ENCODE data around the gene KIRREL3.

Gene KIRREL3

DNA sequence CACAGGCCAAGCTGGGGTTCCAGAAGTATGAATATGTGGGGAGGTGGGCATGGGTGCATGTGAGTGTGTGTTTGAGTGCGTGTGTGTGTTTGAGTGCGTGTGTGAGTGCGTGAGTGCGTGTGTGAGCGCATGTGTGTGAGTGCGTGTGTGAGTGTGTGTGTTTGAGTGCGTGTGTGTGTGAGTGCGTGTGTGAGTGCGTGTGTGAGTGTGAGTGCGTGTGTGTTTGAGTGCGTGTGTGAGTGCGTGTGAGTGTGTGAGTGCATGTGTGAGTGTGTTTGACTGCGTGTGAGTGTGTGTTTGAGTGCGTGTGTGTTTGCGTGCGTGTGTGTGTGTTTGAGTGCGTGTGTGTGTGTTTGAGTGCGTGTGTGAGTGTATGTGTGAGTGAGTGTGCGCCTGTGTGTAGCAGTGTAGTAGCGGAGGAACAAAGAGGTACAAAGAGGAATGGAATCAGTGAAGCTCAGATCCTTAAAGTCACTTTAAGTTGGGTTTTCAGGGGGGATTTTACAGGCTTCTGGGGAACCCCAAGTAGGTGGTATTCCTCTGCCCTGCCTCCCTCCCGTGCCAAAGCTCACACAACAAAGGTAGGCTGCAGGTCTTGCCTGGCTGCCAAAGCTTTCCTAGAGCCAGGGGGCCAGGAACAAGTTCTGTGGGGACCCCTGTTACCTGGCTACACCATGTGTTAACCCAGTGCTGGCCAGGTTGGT, 137.1 kb downstream of the KIRREL3 start:
- DNase-seq: no peak

DNA sequence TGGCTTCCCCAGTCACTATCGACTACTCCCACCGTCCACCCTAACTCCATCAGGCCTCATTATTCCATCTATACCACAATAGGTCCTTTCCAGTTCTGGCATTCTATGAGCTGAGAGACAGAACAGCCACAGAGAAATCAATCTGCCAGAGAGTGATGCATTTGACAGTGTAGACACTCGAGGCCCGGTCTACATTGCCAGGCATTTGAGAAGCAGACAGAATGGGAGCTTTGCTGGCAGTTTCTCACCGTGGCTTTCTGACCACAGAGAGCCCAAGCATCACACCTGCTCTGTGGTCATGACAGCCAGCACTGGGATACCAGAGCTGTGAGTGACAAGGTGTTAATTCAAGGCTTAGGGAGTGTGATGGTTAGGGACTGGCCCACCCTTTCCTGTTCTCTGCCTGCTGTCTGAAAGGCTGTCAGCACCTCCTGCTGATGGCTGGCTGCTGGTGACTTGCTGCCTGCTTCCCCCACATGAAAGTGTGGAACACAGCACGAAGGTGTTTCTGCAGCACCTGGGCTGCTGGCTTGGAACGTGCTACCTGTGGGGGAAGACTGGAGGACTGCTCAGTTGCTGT, 137.8 kb downstream of the KIRREL3 start:
- no peak for DNase-seq

DNA sequence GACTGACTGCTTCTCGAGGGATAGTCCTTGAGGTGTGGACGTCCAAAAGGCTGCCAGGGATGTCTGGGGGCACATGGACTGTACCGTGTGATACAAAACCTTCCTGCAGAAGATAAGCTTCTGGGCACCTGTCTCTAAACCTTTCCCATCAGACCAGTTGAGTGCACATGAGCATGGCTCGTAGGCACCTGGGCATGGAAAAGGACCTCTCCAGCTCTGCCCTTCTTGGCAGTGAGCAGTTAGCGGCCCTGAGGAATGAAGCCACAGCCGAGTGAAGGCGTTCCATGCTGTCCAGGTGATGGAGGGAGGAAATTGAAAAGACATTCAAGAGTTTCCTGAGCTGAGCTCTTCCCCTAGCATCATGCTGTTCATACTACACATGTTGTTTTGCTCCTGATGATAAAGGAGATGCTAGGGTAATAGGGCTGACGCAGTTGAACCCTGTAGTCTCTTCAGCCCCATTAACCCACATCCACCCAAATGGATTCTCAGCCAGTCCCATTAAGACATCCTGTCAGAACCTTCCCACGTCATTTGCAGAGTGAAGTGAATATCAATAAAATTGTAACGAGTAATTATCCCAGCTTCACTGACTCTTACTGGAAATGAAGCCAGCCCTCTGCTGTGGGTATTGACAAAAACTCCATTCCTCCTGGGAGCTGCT, 138.6 kb downstream of the KIRREL3 start:
- DNase-seq: no peak

DNA sequence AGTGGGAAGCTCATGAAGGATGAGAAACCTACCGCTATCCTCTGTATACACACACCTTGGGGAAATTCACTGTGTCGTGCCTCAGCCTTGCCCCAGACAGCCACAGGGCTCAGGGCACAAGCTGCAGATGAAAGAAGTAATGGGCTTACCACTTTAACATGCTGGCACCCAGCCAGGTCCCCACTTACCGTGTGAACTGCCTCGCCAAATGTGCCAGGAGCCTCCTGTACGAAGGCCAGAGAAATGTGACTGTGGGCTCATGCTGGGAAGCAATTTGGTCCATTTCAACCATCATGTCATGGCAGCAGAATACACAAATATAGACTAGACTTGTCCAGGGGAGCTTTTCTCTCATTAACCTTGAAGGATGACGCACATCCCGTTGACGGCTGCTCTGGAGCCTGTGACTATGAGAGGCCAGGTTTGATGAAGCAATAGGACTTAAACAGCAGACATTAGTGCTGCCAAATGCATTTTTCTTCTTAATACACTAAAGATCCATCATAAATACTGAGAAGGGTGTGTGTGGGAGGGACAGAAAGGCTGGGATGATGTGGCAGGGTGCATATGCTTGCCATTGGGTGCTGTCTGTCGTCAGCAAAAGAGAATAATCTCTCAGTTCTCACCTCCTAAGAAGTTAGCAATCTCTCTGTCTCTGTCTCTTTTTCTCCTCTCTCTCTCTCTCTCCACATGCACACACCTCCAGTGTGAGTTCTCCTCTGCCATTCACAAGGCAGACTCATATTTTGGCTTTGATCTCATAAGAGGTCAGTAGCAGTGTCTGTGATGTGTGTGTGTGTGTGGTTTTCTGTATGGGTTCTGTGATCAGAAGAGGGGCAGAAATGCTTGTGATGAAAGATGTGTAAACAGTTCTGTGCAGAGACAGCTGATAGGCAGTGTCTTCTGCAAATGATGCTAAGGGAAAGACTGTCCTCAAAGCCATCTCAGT, 142.4 kb downstream of the KIRREL3 start:
- DNase-seq: no peak

DNA sequence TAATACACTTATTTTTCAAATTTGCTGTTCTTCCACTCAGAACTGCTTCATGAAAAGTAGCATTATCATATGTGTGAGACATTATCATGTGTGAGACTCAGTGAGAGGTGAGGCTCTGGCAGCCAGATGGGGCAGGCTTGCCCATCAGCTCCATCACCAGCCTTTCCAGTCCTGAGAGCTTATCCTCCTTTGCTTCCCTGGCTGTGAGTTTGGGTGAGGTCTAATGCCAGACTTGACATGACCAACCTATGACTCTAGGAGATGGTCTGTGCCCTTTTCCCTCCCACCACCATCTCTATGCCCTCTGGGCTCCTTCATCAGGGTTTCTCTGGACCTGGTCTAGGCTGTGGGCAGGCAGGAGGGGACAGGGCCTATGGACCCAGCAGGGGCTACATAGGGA, 145.0 kb downstream of the KIRREL3 start:
- DNase-seq: no peak

DNA sequence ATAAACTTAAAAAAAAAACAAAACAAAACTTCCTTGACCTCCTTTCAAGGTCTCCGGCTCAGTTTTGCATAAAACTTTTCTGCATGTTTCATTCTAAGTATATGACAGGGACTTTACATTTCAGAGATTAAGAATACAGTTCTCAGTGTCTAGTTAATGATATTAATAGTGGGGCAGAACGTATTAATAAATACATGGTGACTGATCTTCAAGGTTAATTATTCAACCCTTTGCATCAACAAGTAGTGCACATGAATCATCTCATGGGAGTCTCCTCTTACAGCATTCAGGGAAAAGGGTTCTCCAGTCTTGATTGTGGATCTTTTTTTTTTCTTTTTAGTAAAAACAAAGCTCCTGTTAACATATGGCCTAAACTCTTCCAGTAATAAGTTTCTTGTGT, 146.8 kb downstream of the KIRREL3 start:
- DNase-seq: no peak

DNA sequence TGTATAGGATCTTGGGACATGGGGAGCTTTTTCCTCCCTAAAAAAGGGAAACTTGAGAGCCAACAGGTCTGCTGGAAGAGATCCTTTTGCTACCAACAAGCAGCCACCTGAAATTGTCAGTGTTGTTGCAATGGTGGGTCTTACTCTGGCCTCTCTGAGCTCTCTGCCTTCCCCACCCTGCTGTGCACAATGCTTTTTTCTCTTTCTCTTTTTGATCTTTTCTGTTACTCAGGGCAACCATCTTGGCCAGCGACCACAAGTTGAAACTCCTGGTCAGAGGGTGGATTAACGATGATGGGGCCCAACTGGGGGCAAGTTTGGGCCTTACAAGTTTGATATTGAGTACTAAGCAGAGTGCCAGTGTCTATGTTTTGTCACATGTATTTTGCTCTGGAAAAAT, 155.8 kb downstream of the KIRREL3 start:
- no peak for DNase-seq

DNA sequence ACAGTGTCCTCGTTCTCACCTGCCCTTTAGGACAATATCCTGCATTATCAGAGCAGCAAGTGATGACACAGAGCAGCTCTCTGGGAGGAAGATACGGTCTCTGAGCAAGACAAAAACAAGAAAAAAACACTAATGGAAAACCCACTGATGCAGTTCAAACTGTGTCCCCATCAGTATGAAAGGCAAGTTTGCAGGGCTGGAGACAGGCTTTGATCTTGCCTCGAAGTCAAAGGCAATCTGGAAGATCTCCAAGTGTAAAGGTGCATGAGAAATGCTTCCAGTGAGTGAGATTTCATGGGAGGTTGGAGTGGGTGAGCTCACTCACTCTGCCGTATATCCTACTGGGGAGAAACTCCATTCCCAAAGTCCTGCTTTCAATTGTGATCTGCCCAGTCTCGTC, 157.5 kb downstream of the KIRREL3 start:
- DNase-seq: no peak

DNA sequence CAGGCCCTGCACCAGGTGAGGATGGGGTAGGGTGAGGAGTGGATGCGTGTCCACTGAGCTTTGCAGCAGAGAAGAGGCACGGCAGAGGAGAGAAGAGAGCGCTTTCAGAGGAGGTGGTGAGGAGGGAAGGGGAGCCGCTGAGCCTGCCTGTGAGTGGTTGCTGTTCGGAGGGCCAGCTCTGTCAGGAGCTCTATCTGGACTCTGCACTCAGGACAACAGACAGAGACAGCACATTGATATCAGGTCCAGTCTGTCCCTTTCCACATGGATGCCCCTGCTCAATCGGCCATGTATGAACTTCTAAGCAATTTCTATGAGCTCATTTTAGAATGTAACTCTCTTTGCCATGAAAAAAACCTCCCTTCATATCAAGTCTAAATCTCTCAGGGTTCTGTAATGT, 158.6 kb downstream of the KIRREL3 start:
- no peak for DNase-seq

DNA sequence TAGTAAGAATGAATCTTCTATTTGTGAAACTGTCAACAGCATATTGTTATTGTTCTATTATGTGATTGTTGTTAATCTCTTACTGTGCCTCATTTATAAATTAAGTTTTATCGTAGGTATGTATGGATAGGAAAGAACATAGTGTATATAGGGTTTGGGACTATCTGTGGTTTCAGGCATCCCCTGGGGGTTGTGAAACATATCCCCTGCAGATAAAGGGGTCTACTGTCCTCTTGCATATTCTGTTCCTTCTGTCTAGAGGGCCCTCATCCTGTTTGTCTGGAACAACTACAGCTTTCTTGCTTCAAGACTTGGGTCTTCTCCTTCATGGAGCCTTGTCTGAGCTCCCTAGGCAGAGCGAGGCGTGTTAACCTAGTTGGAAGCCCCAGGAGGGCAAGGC, 159.6 kb downstream of the KIRREL3 start:
- no peak for DNase-seq

DNA sequence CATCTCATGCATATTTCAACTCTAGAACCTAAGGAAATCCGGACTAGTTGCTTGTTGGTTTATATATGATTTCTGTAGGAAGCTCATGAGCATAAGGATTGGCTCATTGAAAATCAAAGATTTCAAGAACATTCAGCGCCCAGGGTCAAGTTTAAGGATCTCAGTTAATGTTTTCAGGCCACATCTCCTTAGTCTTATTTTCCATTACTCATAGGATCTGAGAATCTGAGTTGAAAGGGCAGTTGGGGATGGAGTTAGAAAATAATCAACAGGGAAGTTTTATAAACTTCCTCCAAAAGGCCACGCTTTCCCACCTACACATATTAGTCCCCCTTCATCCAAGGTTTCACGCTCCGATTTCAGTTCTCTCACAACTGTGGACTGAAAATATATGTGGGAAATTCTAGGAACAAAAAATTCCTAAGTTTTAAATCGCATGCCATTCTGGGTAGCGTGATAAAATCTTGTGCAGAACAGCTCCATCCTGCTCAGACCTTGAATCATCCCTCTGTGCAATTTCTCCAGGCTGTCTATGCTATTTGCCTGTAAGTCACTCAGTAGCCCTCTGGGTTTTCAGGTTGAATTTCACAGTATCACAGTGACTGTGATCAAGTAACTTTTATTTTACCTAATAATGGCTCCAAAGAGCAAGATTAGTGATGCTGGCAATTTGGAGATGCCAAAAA, 160.2 kb downstream of the KIRREL3 start:
- no peak for DNase-seq

DNA sequence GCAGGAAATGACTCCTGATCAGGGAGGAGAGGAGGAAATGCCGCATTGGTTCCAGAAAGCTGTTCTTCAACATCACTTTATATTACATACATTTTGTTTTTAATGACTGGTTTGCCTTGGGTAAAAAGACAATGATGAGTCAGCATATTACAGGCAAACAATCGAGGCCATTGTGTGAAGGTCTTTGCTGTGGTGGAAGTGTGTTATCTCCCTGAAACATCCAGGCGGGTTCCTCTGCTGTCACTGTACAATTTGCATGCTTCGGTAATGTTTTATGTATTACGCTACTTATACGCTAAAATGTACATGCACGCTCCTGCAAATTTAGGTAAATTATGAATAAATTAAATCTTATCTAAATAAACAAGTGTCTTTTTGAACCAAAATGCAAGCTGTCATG, 161.1 kb downstream of the KIRREL3 start:
- DNase-seq: no peak

DNA sequence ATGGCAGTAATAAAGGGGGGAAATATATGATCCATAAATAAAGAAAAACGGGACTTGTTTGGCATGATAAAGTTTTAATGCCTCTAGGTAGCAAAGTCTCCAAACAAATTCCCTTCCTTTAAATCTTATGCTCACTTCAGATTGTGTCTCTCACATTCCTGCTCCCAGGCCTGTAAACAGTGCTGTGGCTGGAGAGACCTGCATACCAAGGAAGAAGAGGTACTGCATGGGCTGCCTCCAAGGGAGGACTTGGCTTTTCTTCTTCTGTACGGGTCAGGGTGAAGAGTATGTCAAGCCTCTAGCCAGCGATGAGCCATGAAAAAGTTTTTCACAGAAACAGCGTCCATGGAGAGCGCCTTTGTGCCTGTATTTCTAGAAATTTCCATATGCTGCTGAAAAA, 161.8 kb downstream of the KIRREL3 start:
- no peak for DNase-seq

DNA sequence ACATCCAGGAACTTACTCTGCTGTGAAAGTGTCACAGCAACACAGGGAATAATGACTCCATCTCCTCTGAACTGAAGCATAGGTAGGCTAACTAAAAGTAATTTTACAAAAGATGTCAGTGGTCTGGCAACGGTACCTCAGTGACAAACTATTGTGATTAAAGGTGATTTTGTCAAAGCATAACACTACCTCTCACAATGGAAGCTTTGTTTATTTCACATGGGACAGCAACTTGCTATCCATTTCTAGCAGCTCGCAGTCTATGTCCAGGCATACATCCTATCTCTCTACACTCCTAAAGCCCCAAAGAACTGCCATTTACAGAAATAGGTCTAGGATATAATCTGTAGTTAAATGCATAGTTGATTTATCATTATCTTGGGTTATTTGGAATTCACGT, 163.0 kb downstream of the KIRREL3 start:
- no peak for DNase-seq

DNA sequence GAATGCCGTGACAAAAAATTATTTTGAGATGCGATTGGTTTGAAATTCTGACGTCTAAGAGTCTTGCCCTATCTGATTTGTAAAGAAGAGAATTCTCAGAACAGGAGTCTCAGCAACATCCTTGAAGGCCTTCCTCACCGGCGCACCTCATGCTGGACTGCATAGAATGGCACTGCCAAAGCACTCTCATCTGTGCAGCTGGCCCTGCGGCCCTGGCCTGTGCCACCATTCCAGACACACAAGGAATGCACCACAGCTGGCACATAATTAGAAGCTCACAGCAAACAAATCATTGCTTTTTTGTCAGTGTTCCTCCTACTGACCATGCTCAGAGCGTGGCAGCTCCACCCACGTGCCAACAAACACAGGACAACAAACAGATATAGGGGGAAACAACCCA, 166.0 kb downstream of the KIRREL3 start:
- DNase-seq: no peak

DNA sequence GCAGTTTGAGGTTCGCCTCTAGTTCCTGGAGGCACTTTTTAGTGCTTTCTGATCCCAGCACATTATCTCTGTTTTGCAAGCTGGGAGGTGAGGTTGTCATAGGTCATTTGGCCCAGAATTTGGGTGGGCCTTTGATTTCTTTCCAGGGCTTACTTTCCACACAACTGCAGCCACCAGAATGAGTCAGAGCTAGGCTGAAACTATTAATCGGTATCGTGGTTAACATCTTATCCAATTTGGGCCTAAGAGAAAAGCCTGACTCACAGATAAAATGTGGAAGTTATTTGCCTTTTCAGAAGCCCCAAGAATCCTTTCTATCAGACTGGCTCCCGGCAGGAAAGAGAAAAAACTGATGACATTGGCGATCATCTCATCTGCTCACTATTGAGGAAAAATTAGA, 166.4 kb downstream of the KIRREL3 start:
- no peak for DNase-seq

DNA sequence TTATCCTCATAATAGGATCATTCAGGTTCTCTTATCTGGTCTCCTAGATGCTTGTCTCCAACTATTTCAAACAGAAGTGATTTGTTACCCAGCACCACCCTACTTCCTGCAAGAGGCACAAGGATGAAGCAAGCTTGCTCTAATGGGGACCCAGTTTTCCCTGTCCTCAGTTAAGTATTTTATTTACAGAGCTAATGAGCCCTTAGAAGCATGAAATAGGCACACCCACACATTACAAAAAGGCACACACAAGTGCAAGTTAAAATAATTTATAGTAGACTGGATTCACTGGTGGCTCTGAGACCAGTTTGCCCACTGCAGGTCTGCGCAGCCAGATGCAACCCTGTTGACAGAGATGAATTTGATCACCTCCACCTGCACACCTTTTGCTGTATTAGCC, 167.5 kb downstream of the KIRREL3 start:
- no peak for DNase-seq

DNA sequence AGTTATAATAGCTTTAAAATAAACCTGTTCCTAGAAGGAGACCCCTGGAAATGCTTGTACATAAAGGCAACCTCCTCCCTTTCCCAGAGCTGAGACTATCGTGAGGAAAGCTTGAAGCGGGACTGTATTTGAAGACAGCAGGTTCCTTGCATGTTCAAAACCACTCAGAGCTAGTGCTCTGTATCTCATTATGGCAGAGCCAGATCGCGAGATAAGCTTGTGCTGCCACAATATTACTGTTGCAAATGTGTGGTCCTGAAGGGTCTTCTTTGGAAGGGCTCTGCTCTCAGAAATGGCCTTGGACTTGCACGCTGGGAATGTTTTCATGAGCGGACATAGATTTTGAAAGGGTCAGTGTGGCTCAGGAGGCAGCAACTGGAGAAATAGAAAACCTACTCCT, 168.2 kb downstream of the KIRREL3 start:
- DNase-seq: no peak

DNA sequence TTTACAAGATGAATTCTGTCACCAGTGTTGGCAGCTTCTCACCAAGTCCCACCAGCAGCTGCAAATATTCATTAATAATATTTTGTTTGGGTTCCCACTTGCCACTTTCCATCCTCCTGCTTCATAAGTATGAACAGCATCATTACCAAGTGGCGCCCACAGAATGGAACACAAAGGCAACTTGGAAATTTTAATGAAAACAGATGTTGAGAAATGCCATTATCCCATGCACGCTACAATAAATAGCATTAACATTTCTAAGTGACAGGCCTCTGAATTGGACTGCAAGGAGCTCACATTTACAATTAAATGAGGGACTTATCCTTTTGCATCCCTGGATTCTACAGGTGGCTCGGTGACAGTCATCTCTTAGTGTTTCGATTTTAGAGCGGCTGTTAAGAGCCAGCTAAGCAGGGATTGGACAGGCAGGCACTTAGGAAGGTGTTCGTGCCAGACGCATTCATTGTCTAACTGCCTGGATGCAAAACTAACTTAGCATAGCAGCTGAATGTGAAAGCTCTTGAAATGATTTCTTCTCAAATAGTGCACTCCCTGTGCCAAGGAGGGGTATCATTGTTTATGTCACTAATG, 170.3 kb downstream of the KIRREL3 start:
- DNase-seq: no peak

DNA sequence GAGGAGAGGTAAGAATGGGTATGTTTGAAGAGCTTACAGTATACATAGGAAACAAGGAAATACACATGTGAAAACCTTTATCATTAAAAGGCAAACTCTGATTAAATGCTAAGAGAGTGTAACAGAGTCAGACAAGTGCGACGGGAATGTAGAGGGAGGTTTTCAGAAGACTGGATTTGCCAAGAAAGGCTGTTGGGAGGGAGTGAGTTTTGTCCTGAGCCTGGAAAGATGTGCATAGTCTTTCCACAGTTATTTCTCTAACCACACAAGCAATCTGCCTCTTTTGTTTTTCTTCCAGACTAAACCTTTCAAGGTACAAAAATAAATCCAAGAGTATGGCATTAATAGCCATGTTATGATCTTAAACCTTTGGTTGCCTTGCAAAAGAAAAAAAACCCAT, 170.9 kb downstream of the KIRREL3 start:
- DNase-seq: no peak

DNA sequence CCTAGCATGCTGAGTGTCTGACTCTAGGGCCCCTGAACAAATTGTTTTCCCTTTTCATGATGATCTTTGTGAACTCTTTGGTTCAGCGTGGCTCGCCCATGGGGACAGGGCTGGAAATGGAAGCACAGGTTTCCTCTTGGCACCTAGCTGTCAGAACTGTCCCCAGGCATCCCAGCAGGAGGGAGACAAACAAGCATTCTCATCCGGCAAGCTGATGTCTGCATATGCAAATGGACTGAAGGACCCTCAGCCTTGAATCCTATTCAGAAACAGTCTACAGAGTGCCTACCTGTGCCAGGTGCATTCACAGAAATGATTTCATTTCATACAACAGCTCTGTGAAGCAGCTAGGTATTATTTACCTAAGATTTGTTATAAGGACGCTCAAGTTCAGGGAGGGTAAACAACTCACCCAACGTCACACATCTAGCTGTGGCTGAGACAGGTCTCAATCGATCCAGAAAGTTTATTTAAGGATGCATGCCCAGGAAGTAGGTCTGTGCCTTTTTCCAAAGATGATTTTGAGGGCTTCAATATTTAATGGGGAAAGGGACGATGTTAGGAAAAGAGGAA, 176.4 kb downstream of the KIRREL3 start:
- no peak for DNase-seq

DNA sequence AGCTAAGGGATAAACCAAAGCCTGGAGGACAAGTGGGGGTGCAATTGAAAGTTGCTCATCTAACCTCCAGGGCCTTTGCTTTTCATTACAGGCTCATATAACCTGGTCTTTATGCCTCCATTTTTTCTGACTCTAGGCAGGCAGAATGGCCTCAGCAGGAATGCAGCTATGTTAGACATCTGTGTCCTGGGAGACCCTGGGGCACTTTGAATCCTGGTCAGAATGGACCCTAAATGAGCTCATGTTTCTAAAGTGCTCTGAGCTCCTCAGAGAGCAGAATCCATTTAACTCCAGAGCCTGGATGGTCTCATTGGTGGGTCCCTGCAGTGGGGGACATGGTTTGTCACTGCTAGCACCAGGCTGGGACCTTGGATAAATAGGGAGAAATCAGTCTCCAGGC, 177.3 kb downstream of the KIRREL3 start:
- DNase-seq: no peak
